GM19452 (cell line): ENCODE results near the gene IL1RAPL2.

Experiments used
- ATAC-seq: cut with Tn5 transposase; IDR thresholded peaks from one replicate; pipeline ENCODE4 v1.9.1; 2021; ENCODE audit not compliant: unreplicated experiment

Gene IL1RAPL2

GRCh38 chrX:105260291-105261043 is 694.5 kb downstream of the IL1RAPL2 start:
- ATAC-seq, result no peak

GRCh38 chrX:105263171-105263570 is 697.2 kb downstream of the IL1RAPL2 start:
- no peak for ATAC-seq

GRCh38 chrX:105263801-105264200 is 697.8 kb downstream of the IL1RAPL2 start:
- no peak for ATAC-seq

GRCh38 chrX:105265093-105265492 is 699.1 kb downstream of the IL1RAPL2 start:
- no peak for ATAC-seq

- no peak for ATAC-seq
These were observed 700.5 kb downstream of the IL1RAPL2 start for GRCh38 chrX:105266456-105266855.

- ATAC-seq, result no peak
These were observed 701.2 kb downstream of the IL1RAPL2 start for GRCh38 chrX:105267167-105267566.

- ATAC-seq, result no peak
These were observed 703.4 kb downstream of the IL1RAPL2 start for GRCh38 chrX:105269386-105269785.

- no peak for ATAC-seq
These were observed 707.3 kb downstream of the IL1RAPL2 start for GRCh38 chrX:105273326-105273725.

GRCh38 chrX:105274091-105274490 is 708.1 kb downstream of the IL1RAPL2 start:
- ATAC-seq, result no peak

- no peak for ATAC-seq
These were observed 711.1 kb downstream of the IL1RAPL2 start for GRCh38 chrX:105277132-105277531.

GRCh38 chrX:105282077-105282476 is 716.1 kb downstream of the IL1RAPL2 start:
- ATAC-seq, result no peak

GRCh38 chrX:105297041-105297440 is 731.0 kb downstream of the IL1RAPL2 start:
- no peak for ATAC-seq

- no peak for ATAC-seq
These were observed 733.3 kb downstream of the IL1RAPL2 start for GRCh38 chrX:105299286-105299685.

GRCh38 chrX:105302246-105302645 is 736.2 kb downstream of the IL1RAPL2 start:
- no peak for ATAC-seq

- no peak for ATAC-seq
These were observed 741.8 kb downstream of the IL1RAPL2 start for GRCh38 chrX:105307762-105308161.

- no peak for ATAC-seq
These were observed 747.6 kb downstream of the IL1RAPL2 start for GRCh38 chrX:105313596-105313995.

GRCh38 chrX:105314458-105314857 is 748.5 kb downstream of the IL1RAPL2 start:
- ATAC-seq, result no peak

- no peak for ATAC-seq
These were observed 749.2 kb downstream of the IL1RAPL2 start for GRCh38 chrX:105315248-105315647.

GRCh38 chrX:105317117-105317516 is 751.1 kb downstream of the IL1RAPL2 start:
- ATAC-seq, result no peak

GRCh38 chrX:105323928-105324327 is 757.9 kb downstream of the IL1RAPL2 start:
- no peak for ATAC-seq

GRCh38 chrX:105328773-105329172 is 762.8 kb downstream of the IL1RAPL2 start:
- ATAC-seq, result no peak

GRCh38 chrX:105331244-105331643 is 765.2 kb downstream of the IL1RAPL2 start:
- no peak for ATAC-seq

- no peak for ATAC-seq
These were observed 781.4 kb downstream of the IL1RAPL2 start for GRCh38 chrX:105347373-105347772.
